Ascending aorta (tissue), 2 donors: Measurements from ENCODE around the gene RMDN2. TPM values are rescaled to one million over a fixed set of nuclear protein-coding genes. Genes with fewer than 3 reads are reported as not detected.
A peak's percentile ranks its signal among the peaks of the same experiment; 100 is the strongest.

Experiments
- DNase-seq, 2 donors: peaks; one replicate each; pipeline ENCODE4 v3.0.0-alpha.2; 2019; ENCODE audit warnings: low spot score in 2 of 2
- H3K27ac ChIP-seq, 2 donors: fragments of 200-600 bp; sonication (generic); one replicate each; pipeline ENCODE4 v1.5.1; 2016 to 2017; ENCODE audit warnings: mild to moderate bottlenecking in 1 of 2
- H3K27me3 ChIP-seq: fragments of 200-600 bp; sonication (generic); one replicate; pipeline ENCODE4 v1.5.1; 2017
- H3K36me3 ChIP-seq, 2 donors: fragments of 200-600 bp; sonication (generic); one replicate each; pipeline ENCODE4 v1.5.1; 2016
- H3K4me1 ChIP-seq, 2 donors: fragments of 200-600 bp; sonication (generic); one replicate each; pipeline ENCODE4 v1.5.1; 2016 to 2017; ENCODE audit warnings: mild to moderate bottlenecking in 1 of 2
- H3K4me3 ChIP-seq, 2 donors: fragments of 200-600 bp; sonication (generic); one replicate each; pipeline ENCODE4 v1.5.1; 2016 to 2017; ENCODE audit warnings: mild to moderate bottlenecking in 1 of 2
- H3K9me3 ChIP-seq, 2 donors: fragments of 200-600 bp; sonication (generic); one replicate each; pipeline ENCODE4 v1.5.1; 2016
- CTCF ChIP-seq, 3 experiments: fragments of 200-600 bp in 2 of 3; fragments of 450-650 bp in 1 of 3; sonication (generic) in 2 of 3; IDR thresholded peaks; one replicate each; pipeline ENCODE4 v1.5.1; 2016 to 2019; ENCODE audit warnings: antibody characterized with exemption in 3 of 3, mild to moderate bottlenecking in 1 of 3, moderate library complexity in 1 of 3
- intact Hi-C: fragments of 100-400 bp; cut with DNase I; formaldehyde crosslinking; loops from one replicate; pipeline ENCODE4 v1.15.1; 2023
- total RNA-seq: library from RNA; depleted of rRNA; stranded (reverse); fragments of >200 nt; gene quantifications from one replicate; pipeline ENCODE4 v1.1.0, GENCODE V29; 2016

The RMDN2 gene
- total RNA-seq, 1 donor from 2014 or later: 0.21 TPM

GRCh38 chr2:37916512-37917082 is 8.5 kb upstream of the RMDN2 start:
- no peak overlapping the region for H3K27ac ChIP-seq
- intact Hi-C loops: no loop called here
- no peaks in the 10 kb centered on the region for H3K9me3 ChIP-seq
- no peak overlapping the region for H3K4me3 ChIP-seq
- peak in 1 of 2 donors; percentile 72 for DNase-seq
- H3K4me1 ChIP-seq: peaks cover 0 to 9% of the 10 kb centered on the region in 2 donors
- H3K27me3 ChIP-seq: no peaks in the 10 kb centered on the region
- no peak for TF ChIP-seq CTCF (IDR thresholded peaks at IDR 0.05)
- H3K36me3 ChIP-seq: no peaks in the 10 kb centered on the region

GRCh38 chr2:37917281-37918228 is 7.5 kb upstream of the RMDN2 start:
- intact Hi-C loops: no loop called here
- TF ChIP-seq CTCF (IDR thresholded peaks at IDR 0.05): no peak
- H3K27ac ChIP-seq: no peak overlapping the region
- H3K9me3 ChIP-seq: no peaks in the 10 kb centered on the region
- no peaks in the 10 kb centered on the region for H3K27me3 ChIP-seq
- H3K4me3 ChIP-seq: no peak overlapping the region
- no peaks in the 10 kb centered on the region for H3K36me3 ChIP-seq
- DNase-seq: no peak
- peaks cover 0 to 9% of the 10 kb centered on the region in 2 donors for H3K4me1 ChIP-seq

GRCh38 chr2:37918742-37919186 is 6.3 kb upstream of the RMDN2 start:
- no peaks in the 10 kb centered on the region for H3K36me3 ChIP-seq
- H3K9me3 ChIP-seq: no peaks in the 10 kb centered on the region
- H3K27ac ChIP-seq: no peak overlapping the region
- intact Hi-C loops: no loop called here
- peaks cover 0 to 9% of the 10 kb centered on the region in 2 donors for H3K4me1 ChIP-seq
- H3K4me3 ChIP-seq: no peak overlapping the region
- no peak for TF ChIP-seq CTCF (IDR thresholded peaks at IDR 0.05)
- H3K27me3 ChIP-seq: no peaks in the 10 kb centered on the region
- DNase-seq: no peak

GRCh38 chr2:37919631-37920032 is 5.5 kb upstream of the RMDN2 start:
- Histone ChIP-seq H3K4me3 (no peak overlapping the region), H3K4me1 (peaks cover 0 to 12% of the 10 kb centered on the region in 2 donors), H3K27me3 (no peaks in the 10 kb centered on the region), H3K9me3 (no peaks in the 10 kb centered on the region), H3K27ac (no peak overlapping the region), H3K36me3 (no peaks in the 10 kb centered on the region)
- TF ChIP-seq CTCF (IDR thresholded peaks at IDR 0.05): no peak
- DNase-seq: no peak
- intact Hi-C loops: no loop called here

GRCh38 chr2:37920570-37920969 is 4.5 kb upstream of the RMDN2 start:
- Histone ChIP-seq H3K27ac (no peak overlapping the region), H3K27me3 (no peaks in the 10 kb centered on the region), H3K9me3 (no peaks in the 10 kb centered on the region), H3K36me3 (no peaks in the 10 kb centered on the region), H3K4me1 (peaks cover 0 to 12% of the 10 kb centered on the region in 2 donors), H3K4me3 (no peak overlapping the region)
- TF ChIP-seq CTCF (IDR thresholded peaks at IDR 0.05): no peak
- DNase-seq: no peak
- intact Hi-C loops: no loop called here
